Liver (tissue), 9 donors: ENCODE data around the gene SPRYD3. TPM values are rescaled to one million over a fixed set of nuclear protein-coding genes. Genes with fewer than 3 reads are reported as not detected.

Source experiments
- DNase-seq: peaks from one replicate; pipeline ENCODE4 v3.0.0-alpha.2; 2017; ENCODE audit warnings: low spot score
- H3K27ac ChIP-seq, 2 donors: one replicate each; pipeline ENCODE4 v1.7.0; 2013; ENCODE audit warnings: inconsistent platforms in 2 of 2, low read length in 2 of 2, control low read depth in 1 of 2, low read depth in 1 of 2, mild to moderate bottlenecking in 1 of 2
- H3K27me3 ChIP-seq, 4 donors: one replicate each; pipeline versions ENCODE4 v1.6.1 to v1.7.0; 2013; ENCODE audit warnings: low read length in 3 of 4, inconsistent platforms in 1 of 4, mild to moderate bottlenecking in 1 of 4, moderate library complexity in 1 of 4; ENCODE audit not compliant: control insufficient read depth in 4 of 4, insufficient read depth in 4 of 4
- H3K36me3 ChIP-seq, 4 donors: one replicate each; pipeline versions ENCODE4 v1.6.1 to v1.7.0; 2013; ENCODE audit warnings: low read length in 3 of 4, mild to moderate bottlenecking in 3 of 4, low read depth in 1 of 4, moderate library complexity in 1 of 4; ENCODE audit not compliant: control insufficient read depth in 4 of 4, insufficient read depth in 3 of 4
- H3K4me1 ChIP-seq, 4 donors: one replicate each; pipeline versions ENCODE4 v1.6.1 to v1.7.0; 2013; ENCODE audit warnings: low read length in 3 of 4, mild to moderate bottlenecking in 3 of 4, moderate library complexity in 1 of 4; ENCODE audit not compliant: control insufficient read depth in 4 of 4, insufficient read depth in 4 of 4
- H3K4me3 ChIP-seq, 3 donors: one replicate each; pipeline versions ENCODE4 v1.6.1 to v1.7.0; 2013; ENCODE audit warnings: low read length in 3 of 3, control low read depth in 1 of 3, low read depth in 1 of 3, mild to moderate bottlenecking in 1 of 3
- H3K9ac ChIP-seq, 2 donors: one replicate each; pipeline ENCODE4 v1.7.0; 2013; ENCODE audit warnings: low read length in 2 of 2, mild to moderate bottlenecking in 2 of 2, moderate library complexity in 2 of 2, control low read depth in 1 of 2, low read depth in 1 of 2
- H3K9me3 ChIP-seq, 4 donors: one replicate each; pipeline versions ENCODE4 v1.6.1 to v1.7.0; 2013; ENCODE audit warnings: low read length in 3 of 4; ENCODE audit not compliant: control insufficient read depth in 4 of 4
- CTCF ChIP-seq: fragments of 150-350 bp; IDR thresholded peaks from 2 replicates; pipeline ENCODE4 v1.5.1; 2017; ENCODE audit warnings: improper control_type of control experiment, low read depth, low read length; ENCODE audit not compliant: missing input control
- EGR1 ChIP-seq, 2 donors: IDR thresholded peaks; 2 replicates each; pipeline ENCODE4 v1.6.1; 2016 to 2018; ENCODE audit warnings: antibody characterized with exemption in 2 of 2, low read depth in 2 of 2
- FOXA1 ChIP-seq: IDR thresholded peaks from 2 replicates; pipeline ENCODE4 v1.6.1; 2016; ENCODE audit warnings: antibody characterized with exemption
- FOXA2 ChIP-seq: IDR thresholded peaks from 2 replicates; pipeline ENCODE4 v1.6.1; 2016; ENCODE audit warnings: antibody characterized with exemption
- GABPA ChIP-seq, 2 donors: IDR thresholded peaks in 1 of 2; conservative IDR thresholded peaks in 1 of 2; 2 replicates each; pipeline ENCODE4 v1.6.1; 2016; ENCODE audit warnings: antibody characterized with exemption in 2 of 2, mild to moderate bottlenecking in 1 of 2, moderate library complexity in 1 of 2
- HNF4A ChIP-seq, 2 donors: conservative IDR thresholded peaks; 2 replicates each; pipeline ENCODE4 v1.6.1; 2016; ENCODE audit warnings: antibody characterized with exemption in 2 of 2, mild to moderate bottlenecking in 2 of 2
- HNF4G ChIP-seq: IDR thresholded peaks from 2 replicates; pipeline ENCODE4 v1.6.1; 2016; ENCODE audit warnings: antibody characterized with exemption
- JUND ChIP-seq, 2 donors: IDR thresholded peaks; 2 replicates each; pipeline ENCODE4 v1.6.1; 2016; ENCODE audit warnings: antibody characterized with exemption in 2 of 2
- NR2F2 ChIP-seq: IDR thresholded peaks from 2 replicates; pipeline ENCODE4 v1.6.1; 2016; ENCODE audit warnings: antibody characterized with exemption
- RAD21 ChIP-seq, 2 donors: IDR thresholded peaks; 2 replicates each; pipeline ENCODE4 v1.6.1; 2016; ENCODE audit warnings: antibody characterized with exemption in 2 of 2, mild to moderate bottlenecking in 2 of 2
- REST ChIP-seq: IDR thresholded peaks from 2 replicates; pipeline ENCODE4 v1.6.1; 2016; ENCODE audit warnings: antibody characterized with exemption, mild to moderate bottlenecking
- RXRA ChIP-seq, 2 donors: IDR thresholded peaks; 2 replicates each; pipeline ENCODE4 v1.6.1; 2017 to 2018; ENCODE audit warnings: antibody characterized with exemption in 2 of 2, mild to moderate bottlenecking in 1 of 2
- SP1 ChIP-seq: IDR thresholded peaks from 2 replicates; pipeline ENCODE4 v1.6.1; 2018; ENCODE audit warnings: antibody characterized with exemption, mild to moderate bottlenecking
- TAF1 ChIP-seq: conservative IDR thresholded peaks from 2 replicates; pipeline ENCODE4 v1.6.1; 2016; ENCODE audit warnings: antibody characterized with exemption, mild to moderate bottlenecking
- YY1 ChIP-seq: IDR thresholded peaks from 2 replicates; pipeline ENCODE4 v1.6.1; 2016; ENCODE audit warnings: antibody characterized with exemption, mild to moderate bottlenecking
- WGBS: extraction: QIAGEN DNeasy Blood & Tissue Kit; methylation state at CpG from one replicate; pipeline ENCODE4 v1.1.7; 2013; 5-methylcytosine and 5-hydroxymethylcytosine counted together
- polyA plus RNA-seq, 2 donors: library from polyadenylated mRNA; stranded (reverse) in 1 of 2; unstranded in 1 of 2; fragments of 200-250 nt in 1 of 2; fragments of >200 nt in 1 of 2; fragmentation: Nextera tagmentation in 1 of 2; extraction: Ambion mirVana in 1 of 2; gene quantifications; one replicate each; pipeline versions ENCODE4 v1.2.1 to v1.2.3, GENCODE V29; 2013 to 2015
- total RNA-seq, 2 donors: library from RNA; depleted of rRNA; stranded (reverse); fragments of >200 nt; gene quantifications; one replicate each; pipeline ENCODE4 v1.2.3, GENCODE V29; 2014
- TF ChIP-seq, protein P1 (sequence below): IDR thresholded peaks from 2 replicates; pipeline ENCODE4 v1.6.1; 2016; ENCODE audit warnings: antibody characterized with exemption
- TF ChIP-seq, protein P2 (sequence below): IDR thresholded peaks from 2 replicates; pipeline ENCODE4 v1.6.1; 2016; ENCODE audit warnings: antibody characterized with exemption
- TF ChIP-seq, protein P3 (sequence below): IDR thresholded peaks from 2 replicates; pipeline ENCODE4 v1.6.1; 2016; ENCODE audit warnings: antibody characterized with exemption
- donor health status: healthy.
- donor health status: healthy.
- donor health status: healthy.
- donor health status: healthy.
- donor health status: healthy.

Gene SPRYD3
- total and polyA plus RNA-seq, 4 donors, result 6.0 to 20.3 (median 13.3) TPM

DNA sequence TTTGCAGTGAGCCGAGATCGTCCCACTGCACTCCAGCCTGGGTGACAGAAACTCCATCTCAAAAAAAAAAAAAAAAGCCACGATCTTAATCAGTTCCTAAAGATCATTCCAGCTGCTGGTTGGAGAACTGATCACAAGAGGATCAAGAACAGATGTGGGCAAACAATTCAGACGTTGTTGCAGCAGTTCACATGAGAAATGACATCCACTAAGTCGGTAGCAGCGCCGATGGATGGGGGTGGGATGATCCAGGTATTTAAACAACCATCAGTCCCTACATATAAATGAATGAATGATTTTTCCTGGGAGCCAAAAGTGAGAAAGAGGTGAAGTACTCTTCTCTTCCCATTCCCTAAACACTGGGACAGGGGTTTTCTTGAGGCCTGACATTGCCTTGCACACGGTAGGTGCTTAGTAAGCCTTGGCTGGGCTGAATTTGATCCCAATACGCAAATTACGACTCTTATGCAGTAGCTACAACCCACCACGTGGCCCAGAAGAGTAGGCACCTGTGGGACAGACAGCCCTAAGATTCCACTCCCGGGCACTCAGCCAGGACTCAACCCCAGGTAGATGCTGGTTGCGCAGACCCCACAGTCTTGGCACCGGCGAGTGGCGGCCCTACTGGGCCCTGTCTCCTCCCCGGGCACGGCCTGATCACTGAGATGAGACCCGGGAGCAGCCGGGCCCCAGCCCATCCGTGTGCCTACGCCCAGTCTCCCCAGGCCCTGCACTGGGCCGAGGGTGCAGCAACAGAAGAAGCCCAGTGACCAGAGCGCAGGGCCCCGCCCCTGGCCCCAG is 565 bp downstream of the SPRYD3 start:
- Histone ChIP-seq H3K9me3 (no peaks in the 10 kb centered on the region), H3K4me1 (peaks cover 5 to 23% (median 12%) of the 10 kb centered on the region in 4 donors), H3K36me3 (peaks cover 6 to 16% (median 8%) of the 10 kb centered on the region in 4 donors), H3K4me3 (peak overlapping the region; percentile 63 to 82 (median 80)), H3K9ac (peak overlapping the region; percentile 48 to 72), H3K27me3 (no peaks in the 10 kb centered on the region), H3K27ac (peak overlapping the region; percentile 71 to 90)
- WGBS, result 29% methylated on average over 25 of the region's 25 CpGs
- no peak for TF ChIP-seq CTCF
- TF ChIP-seq, protein P1, sequence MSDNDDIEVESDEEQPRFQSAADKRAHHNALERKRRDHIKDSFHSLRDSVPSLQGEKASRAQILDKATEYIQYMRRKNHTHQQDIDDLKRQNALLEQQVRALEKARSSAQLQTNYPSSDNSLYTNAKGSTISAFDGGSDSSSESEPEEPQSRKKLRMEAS, result peak; percentile 21
- TF ChIP-seq RXRA (IDR thresholded peaks at IDR 0.05), result no peak
- TF ChIP-seq, protein P2, sequence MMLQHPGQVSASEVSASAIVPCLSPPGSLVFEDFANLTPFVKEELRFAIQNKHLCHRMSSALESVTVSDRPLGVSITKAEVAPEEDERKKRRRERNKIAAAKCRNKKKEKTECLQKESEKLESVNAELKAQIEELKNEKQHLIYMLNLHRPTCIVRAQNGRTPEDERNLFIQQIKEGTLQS, result no peak
- TF ChIP-seq RAD21 (IDR thresholded peaks at IDR 0.05), result no peak
- no peak for DNase-seq

- H3K27ac ChIP-seq, result no peak overlapping the region
- TF ChIP-seq NR2F2 (no peak), TAF1 (no peak), CTCF (no peak), HNF4A (conservative IDR thresholded peaks at IDR 0.05) (no peak), GABPA (IDR thresholded peaks at IDR 0.05 in 1 of 2, conservative IDR thresholded peaks at IDR 0.05 in 1 of 2) (no peak), FOXA2 (no peak), RAD21 (IDR thresholded peaks at IDR 0.05) (no peak), SP1 (no peak), HNF4G (no peak), RXRA (IDR thresholded peaks at IDR 0.05) (no peak), YY1 (no peak), FOXA1 (no peak), EGR1 (IDR thresholded peaks at IDR 0.05; ENCODE audit: low read depth in 2 of 2) (no peak), REST (no peak), JUND (IDR thresholded peaks at IDR 0.05) (no peak)
- TF ChIP-seq, protein P3, sequence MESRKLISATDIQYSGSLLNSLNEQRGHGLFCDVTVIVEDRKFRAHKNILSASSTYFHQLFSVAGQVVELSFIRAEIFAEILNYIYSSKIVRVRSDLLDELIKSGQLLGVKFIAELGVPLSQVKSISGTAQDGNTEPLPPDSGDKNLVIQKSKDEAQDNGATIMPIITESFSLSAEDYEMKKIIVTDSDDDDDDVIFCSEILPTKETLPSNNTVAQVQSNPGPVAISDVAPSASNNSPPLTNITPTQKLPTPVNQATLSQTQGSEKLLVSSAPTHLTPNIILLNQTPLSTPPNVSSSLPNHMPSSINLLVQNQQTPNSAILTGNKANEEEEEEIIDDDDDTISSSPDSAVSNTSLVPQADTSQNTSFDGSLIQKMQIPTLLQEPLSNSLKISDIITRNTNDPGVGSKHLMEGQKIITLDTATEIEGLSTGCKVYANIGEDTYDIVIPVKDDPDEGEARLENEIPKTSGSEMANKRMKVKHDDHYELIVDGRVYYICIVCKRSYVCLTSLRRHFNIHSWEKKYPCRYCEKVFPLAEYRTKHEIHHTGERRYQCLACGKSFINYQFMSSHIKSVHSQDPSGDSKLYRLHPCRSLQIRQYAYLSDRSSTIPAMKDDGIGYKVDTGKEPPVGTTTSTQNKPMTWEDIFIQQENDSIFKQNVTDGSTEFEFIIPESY, result no peak
- TF ChIP-seq, protein P2, result no peak
- no peak for DNase-seq
- H3K9ac ChIP-seq, result no peak overlapping the region
- H3K9me3 ChIP-seq, result no peaks in the 10 kb centered on the region
- H3K4me3 ChIP-seq, result no peak overlapping the region
- WGBS, result 98% methylated on average over 8 of the region's 8 CpGs
- H3K36me3 ChIP-seq, result peaks cover 6 to 16% (median 8%) of the 10 kb centered on the region in 4 donors
- peaks cover 5 to 31% (median 14%) of the 10 kb centered on the region in 4 donors for H3K4me1 ChIP-seq
- no peaks in the 10 kb centered on the region for H3K27me3 ChIP-seq
Observed at GRCh38 chr12:53077030-53077429, 2.2 kb downstream of the SPRYD3 start.
